ENCODE results near the gene PLEKHM2. TPM values are rescaled to one million over a fixed set of nuclear protein-coding genes. Genes with fewer than 3 reads are reported as not detected.

The PLEKHM2 gene
- total RNA-seq, 4 donors from 2014 or later, result 34.4 to 81.1 (median 50.0) TPM

- ATAC-seq (ENCODE audit: low FRiP score) (no peak), DNase-seq (ENCODE audit: low spot score) (no peak)
- no peak for TF ChIP-seq CTCF (IDR thresholded peaks at IDR 0.05)
Measured at GRCh38 chr1:15707239-15707925, 23.3 kb downstream of the PLEKHM2 start.

- DNase-seq (ENCODE audit: low spot score), result no peak
- TF ChIP-seq CTCF (IDR thresholded peaks at IDR 0.05), result no peak
- ATAC-seq (ENCODE audit: low FRiP score), result no peak
Measured at GRCh38 chr1:15708486-15709137, 24.5 kb downstream of the PLEKHM2 start.

- DNase-seq (ENCODE audit: low spot score) (no peak), ATAC-seq (ENCODE audit: low FRiP score) (no peak)
- TF ChIP-seq CTCF (IDR thresholded peaks at IDR 0.05), result no peak
Measured at GRCh38 chr1:15709226-15709625, 25.1 kb downstream of the PLEKHM2 start.

GRCh38 chr1:15712168-15712567 lies 28.0 kb downstream of the PLEKHM2 start:
- no peak for TF ChIP-seq CTCF (IDR thresholded peaks at IDR 0.05)
- ATAC-seq (ENCODE audit: low FRiP score), result no peak
- DNase-seq (ENCODE audit: low spot score), result no peak

GRCh38 chr1:15714406-15715136 lies 30.5 kb downstream of the PLEKHM2 start:
- TF ChIP-seq CTCF (IDR thresholded peaks at IDR 0.05), result no peak
- ATAC-seq (ENCODE audit: low FRiP score) (no peak), DNase-seq (ENCODE audit: low spot score) (no peak)

- DNase-seq (ENCODE audit: low spot score) (no peak), ATAC-seq (ENCODE audit: low FRiP score) (no peak)
- no peak for TF ChIP-seq CTCF (IDR thresholded peaks at IDR 0.05)
Measured at GRCh38 chr1:15717418-15718125, 33.5 kb downstream of the PLEKHM2 start.
